Stimulated activated CD8-positive, alpha-beta memory T cell treated with anti-CD3 and anti-CD28 coated beads, Interleukin-12 subunit alpha, Interleukin-12 subunit beta, amount 100 ng/mL, for 4 hours (primary cell): ENCODE results near the gene ARHGAP30.
"Not testable (repeated sequence)": the region's sequence is repeated elsewhere in the genome, so short reads cannot be mapped to it uniquely, and the experiment has no call there.

ENCODE experiments used
- DNase-seq: peaks from one replicate; pipeline ENCODE4 v3.0.0-alpha.2; 2020; ENCODE audit warnings: low read depth

The ARHGAP30 gene

DNA sequence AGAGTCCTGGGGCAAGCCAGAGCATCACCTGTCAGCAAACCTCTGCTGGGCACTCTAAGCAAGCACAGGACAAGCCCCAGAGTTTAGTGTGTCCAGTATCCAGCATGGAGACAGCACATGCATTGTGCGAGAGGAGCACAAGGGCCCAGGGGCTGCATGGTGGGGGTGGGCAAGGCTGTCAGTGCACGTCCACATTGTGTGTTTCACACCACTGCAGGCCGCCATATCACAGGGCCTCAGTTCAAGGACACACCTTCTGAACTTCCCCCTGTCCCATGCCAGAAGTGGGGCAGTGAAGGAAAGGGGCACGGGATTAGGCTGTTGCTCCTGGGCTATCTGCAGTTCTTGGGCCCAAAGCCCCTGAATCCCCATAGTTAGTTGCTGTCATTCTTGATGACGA, 30.1 kb downstream of the ARHGAP30 start:
- no peak for DNase-seq

DNA sequence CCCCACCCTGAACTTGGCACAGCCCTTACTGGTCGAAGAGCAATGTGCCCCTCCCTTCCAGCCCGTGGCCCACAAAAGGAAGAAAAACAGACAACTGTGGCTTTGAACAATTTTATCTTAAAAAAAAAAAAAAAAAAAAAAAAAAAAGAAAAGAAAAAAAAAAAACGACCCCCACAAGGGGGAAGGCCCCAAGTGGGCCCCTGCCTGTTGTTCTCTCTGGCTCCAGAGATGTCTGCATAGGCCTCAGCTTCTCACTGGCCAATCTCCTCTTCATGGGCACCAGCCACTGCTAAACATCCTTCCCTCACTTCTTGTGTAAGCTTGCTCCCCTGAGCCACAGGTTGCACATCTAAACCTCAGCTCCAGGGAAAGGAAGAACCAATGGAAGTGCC, 30.5 kb downstream of the ARHGAP30 start:
- no peak for DNase-seq

DNA sequence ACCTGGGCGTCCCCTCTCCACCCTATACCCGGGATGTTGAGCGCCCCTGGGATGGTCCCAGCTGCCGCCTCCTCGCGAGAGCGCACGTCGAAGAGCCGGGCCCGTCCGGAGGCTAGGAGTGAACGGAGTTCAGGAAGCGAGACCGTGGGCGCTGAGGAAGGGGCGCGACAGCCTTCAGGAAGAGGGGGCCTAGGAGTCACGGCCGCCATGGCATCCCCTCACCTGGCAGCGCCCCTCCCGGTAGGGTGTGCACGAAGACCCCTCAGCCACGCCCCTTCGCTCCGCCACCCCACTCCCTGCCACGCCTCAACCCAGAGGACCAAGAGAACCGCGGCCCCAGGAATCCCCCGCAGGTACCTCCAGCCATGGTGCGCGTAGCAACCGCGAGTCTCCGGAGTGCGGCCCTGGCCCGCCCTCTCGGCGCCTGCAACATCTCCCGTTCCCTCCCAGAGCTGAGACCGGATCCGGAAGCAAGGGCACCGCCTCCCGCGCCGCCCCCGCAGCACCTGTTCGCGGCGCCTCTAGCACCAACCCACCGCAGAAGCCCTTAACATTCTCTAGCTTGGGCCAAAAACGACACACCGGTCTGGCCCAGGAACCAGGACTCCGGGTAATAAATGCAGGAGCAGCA, 31.1 kb downstream of the ARHGAP30 start, which contains the start of gene TSTD1:
Gene TSTD1, minus strand, starts transcription at position 442 of the 631 bp plus-strand sequence. Its CDS starts 75 bp downstream, at position 367.
- DNase-seq: peak; percentile 79

DNA sequence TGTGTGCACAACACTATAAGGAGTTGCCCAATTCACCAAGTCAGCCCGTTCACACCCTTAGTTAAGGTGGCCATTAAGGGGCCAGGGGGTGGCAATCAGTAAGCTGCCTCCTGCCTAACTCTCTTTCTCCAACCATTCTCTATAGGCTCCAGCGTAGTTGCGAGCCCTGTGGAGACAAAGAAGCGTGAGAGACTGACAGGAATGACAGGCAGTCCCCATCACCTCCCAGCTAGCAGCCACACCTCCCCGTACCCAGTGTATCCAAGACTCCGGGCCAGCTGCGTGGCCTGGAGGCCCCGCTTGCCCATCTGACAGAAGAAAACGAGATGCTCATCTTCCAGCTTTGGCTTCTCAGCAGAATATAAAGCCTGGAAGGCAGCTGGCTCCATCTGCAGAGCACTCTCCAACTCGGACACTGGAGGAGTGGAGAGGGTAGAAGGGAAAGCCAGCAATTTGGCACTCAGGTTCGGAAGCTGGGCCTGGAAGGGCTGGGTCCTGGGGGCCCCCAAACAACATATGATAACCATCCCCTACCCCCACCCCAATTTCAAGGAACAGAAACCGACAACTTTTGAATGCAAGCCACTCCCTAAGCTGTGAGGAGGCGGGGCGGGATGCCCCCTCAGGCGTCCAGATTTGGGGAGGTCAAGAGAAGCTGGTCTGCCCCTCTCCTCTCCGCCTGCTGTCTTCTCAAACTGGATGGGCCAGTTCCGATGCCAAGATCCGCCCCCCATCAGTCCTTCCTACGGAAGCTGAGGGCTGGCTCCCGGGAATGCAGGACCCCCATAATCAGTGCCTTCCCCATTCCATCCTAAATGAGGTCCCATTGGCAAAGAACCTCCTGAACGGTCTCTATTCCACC, 31.8 kb downstream of the ARHGAP30 start:
- DNase-seq: no peak

DNA sequence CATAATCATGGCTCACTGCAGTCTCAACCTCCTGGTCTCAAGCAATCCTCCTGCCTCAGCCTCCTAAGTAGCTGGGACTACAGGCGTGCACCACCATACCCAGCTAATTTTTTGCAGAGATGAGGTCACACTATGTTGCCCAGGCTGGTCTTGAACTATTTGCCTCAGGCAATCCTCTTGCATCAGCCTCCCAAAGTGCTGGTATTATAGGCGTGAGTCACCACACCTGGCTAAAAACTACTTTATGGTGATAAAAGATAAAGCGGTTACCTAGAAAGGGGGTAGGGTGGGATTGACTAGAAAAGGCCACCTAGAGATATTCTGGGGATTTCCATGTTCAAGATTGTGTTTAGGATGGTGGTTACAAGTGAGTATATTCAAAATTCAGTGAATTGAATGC, 35.9 kb downstream of the ARHGAP30 start:
- no peak for DNase-seq

DNA sequence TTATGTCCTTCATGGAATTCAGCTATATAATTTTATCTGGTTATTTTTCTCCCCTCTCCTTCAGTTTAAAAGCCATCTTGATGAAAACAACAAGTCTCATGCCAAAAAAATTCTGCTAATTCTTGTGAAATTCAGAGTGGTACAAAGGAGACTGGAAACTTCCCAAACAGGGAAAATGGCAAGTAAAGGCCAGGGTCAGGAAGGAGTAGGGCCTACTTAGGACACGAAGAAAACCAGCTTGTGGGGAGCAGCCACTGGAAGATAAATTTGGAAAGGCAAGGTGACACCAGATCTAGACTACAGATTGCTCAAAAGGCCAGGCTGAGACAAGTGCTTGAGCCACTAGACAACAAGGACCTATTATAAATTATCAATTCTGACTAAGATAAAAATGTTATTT, 37.3 kb downstream of the ARHGAP30 start:
- no peak for DNase-seq

DNA sequence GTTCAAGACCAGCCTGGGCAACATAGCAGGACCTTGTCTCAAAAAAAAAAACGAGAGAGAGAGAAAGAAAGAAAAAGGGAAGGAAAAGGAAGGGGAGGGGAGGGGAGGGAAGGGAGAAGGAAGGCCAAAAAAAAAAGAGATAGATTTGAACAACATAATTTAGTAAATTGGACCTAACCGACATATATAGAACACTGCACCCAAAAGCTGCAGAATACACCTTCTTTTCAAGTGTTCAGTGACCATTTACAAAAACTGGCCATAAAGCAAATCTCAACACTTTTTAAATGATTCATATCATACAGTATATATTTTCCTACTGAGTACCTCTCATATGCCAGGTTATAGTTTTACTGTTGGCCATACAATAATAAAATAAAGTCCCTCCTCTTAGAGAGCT, 37.8 kb downstream of the ARHGAP30 start:
- DNase-seq: no peak

DNA sequence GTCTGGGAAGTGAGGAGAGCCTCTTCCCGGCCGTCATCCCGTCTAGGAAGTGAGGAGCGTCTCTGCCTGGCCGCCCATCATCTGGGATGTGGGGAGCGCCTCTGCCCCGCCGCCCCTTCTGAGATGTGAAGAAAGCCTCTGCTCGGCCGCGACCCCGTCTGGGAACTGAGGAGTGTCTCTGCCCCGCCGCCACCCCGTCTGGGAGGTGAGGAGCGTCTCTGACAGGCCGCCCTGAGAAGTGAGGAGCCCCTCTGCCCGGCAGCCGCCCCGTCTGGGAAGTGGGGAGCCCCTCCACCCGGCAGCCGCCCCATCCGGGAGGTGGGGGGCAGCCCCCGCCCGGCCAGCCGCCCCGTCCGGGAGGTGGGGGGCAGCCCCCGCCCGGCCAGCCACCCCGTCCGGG, 40.2 kb downstream of the ARHGAP30 start:
- DNase-seq: not testable (repeated sequence)

DNA sequence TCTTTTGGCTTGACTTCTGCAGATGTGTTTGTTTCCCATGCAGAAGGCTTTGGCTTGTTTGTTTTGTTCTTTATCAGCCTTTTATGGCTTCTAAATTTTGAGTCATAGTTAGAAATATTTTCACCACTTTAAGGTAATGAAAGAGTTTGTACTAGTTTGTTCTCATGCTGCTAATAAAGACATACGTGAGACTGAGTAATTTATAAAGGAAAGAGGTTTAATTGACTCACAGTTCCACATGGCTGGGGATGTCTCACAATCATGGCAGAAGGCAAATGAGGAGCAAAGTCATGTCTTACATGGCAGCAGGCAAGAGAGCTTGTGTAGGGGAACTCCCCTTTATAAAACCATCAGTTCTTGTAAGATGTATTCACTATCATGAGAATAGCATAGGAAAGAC, 42.7 kb downstream of the ARHGAP30 start:
- not testable (repeated sequence) for DNase-seq

DNA sequence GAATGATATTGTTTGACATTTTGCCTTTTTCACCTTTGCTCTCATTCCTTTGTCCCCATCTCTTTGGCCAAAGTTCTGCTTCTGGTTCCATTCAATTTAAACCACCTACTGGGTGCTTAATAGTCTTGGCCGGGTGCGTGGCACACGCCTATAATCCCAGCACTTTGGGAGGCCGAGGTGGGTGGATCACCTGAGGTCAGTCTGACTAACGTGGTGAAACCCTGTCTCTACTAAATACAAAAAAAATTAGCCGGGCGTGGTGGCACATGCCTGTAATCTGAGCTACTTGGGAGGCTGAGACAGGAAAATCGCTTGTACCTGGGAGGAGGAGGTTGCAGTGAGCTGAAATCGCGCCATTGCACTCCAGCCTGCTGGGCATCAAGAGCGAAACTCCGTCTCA, 47.3 kb downstream of the ARHGAP30 start:
- not testable (repeated sequence) for DNase-seq

DNA sequence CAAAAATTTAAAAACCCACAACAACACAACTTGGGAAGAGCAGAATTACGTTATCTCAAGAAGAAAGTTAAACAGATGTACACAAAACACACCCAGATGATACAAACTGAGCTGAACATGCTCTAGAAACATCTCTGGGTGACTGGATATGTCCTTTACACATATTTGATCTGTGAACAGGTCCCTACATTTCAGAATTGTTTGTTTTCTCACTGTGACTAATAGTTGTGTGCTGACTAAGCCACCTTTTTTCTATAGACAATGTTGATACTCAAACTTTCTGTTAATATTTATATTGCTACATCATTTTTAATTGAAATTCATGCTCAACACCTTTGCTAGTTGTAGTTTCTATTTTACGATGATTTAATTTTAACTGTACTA, 47.7 kb downstream of the ARHGAP30 start:
- DNase-seq: no peak

DNA sequence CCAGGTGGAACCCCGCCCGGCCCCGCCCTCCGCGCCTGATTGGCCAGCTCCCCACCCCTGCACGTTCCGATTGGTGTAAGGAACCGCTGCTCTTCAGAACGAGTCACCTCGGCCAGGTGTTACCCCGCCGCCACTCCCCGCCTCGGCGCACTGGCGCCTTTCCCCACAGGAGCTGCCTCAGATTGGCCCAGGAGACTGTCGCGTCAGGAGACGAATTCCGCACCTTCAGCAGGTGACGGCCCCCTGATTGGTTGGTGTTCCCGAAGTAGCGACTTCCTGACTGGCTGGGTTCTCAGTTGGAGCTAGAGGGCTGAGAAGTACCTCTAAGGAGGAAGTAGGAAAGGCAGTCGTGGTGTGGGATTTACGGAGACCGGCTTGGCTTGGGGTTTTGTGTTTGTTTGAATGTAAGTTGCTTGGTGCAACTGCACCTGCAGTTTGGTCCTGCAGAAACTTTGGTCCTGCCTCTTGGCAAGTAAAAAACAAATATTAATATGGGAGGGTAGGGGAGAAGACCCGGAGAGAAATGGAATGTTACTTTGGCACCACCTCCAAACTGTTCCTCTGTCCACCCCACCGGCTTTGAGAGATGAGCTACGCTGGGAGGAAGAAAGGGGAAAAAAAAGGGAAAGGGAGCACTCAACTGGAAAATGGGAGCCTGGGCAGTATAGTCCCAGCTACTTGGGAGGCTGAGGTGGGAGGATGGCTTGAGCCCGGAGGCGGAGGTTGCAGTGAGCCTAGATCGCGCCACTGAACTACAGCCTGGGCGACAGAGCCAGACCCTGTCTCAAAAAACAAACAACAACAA, 48.3 kb downstream of the ARHGAP30 start:
- peak; percentile 80 for DNase-seq

DNA sequence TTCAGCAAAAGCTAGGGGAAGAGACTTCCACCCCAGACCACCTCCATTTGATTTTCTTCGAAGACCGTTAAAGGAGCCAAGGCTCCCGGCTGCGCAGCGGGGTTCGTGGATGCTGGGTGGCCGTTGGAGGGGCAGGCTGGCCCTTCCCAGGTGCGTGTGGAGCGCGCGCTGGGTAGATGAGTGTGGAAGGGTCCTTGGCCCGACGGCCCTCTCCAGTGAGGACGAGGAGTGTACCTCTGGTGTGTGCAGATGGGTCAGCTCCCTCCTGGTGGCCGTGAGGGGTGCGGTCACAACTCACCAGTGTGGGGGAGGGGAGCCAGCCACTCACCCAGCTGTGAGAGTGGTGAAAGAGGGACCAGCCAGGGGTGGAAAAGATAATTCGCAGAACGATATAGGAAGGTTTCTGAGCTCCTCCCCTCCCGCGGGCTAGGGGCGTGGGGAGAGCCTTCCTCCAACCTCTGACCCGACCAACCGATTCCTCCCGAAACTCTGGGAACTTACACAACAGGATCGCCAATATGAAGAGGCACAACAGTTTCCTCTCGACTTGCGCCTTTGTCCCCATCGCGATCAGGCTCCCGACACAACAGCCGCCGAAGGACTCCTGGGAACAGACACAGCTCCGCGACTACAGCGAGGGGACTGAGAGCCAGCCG, 49.1 kb downstream of the ARHGAP30 start, which contains the start of gene F11R:
Gene F11R, minus strand, starts transcription at position 644 of the 656 bp plus-strand sequence. Its CDS starts 79 bp downstream, at position 565.
- DNase-seq: no peak

DNA sequence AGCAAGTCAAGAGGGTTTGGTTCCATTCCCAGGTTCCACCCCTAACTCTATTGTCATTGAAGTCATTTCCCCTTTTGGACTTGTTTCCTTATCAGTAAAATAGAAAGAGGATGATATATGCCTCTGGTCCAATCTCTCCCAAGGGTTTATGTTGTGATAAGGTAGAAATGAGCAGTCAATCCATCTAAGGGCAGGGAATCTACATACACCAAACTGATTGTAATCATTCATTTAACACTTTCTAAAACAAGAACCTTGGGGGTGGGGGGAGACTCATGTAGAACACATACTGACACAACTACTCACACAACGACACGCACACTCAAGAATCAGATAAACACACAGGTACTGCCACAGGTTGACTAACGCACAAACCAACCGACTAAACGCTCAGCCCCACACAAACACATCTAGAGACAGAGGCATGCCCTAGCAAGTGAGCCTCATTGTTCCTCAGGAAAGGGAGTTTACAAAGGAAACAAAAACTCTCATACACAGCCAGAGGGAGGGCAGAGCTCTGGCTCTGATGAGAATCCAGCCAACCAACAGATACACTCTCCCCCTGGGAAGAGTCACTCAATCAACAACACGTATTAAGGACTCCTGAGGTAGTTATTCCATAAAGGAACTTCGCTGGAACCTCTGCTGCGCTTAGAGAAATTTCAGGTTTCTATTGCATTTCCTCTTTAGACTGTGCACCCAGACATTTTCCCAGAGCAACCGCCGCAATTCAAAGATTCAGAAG, 49.8 kb downstream of the ARHGAP30 start:
- no peak for DNase-seq

DNA sequence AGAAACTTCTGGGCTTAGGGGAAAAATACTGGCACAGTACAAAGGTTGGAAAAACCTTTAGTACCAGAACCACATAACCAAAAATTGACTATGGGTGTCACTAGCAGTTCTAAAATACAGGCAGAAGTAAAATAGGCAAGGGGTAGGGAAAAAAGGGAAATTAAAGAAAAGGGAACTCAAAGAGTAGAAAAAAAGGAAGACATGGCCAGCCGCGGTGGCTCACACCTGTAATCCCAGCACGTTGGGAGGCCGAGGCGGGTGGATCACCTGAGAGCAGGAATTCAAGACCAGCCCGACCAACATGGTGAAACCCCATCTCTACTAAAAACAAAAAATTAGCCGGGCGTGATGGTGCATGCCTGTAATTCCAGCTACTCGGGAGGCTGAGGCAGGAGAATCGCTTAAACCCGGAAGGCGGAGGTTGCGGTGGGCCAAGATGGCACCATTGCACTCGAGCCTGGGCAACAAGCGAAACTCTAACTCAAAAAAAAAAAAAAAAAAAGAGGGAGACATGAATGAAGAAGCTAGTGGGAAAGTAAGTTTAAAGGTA, 50.5 kb downstream of the ARHGAP30 start:
- DNase-seq: not testable (repeated sequence)

DNA sequence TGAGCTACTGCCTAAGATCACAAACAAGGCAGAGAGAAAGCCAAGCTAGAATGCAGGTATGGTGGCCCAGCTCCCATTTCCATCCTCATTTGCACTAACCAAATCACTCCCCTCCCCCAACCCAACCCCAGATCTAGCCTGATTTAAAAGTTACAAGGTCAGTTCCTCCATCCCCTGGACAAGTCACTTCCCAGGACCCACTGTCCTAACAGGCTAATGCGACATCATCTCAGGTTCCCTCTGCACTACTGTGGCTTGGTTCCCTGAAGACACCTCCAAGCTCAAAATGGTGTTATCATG, 51.1 kb downstream of the ARHGAP30 start:
- no peak for DNase-seq

DNA sequence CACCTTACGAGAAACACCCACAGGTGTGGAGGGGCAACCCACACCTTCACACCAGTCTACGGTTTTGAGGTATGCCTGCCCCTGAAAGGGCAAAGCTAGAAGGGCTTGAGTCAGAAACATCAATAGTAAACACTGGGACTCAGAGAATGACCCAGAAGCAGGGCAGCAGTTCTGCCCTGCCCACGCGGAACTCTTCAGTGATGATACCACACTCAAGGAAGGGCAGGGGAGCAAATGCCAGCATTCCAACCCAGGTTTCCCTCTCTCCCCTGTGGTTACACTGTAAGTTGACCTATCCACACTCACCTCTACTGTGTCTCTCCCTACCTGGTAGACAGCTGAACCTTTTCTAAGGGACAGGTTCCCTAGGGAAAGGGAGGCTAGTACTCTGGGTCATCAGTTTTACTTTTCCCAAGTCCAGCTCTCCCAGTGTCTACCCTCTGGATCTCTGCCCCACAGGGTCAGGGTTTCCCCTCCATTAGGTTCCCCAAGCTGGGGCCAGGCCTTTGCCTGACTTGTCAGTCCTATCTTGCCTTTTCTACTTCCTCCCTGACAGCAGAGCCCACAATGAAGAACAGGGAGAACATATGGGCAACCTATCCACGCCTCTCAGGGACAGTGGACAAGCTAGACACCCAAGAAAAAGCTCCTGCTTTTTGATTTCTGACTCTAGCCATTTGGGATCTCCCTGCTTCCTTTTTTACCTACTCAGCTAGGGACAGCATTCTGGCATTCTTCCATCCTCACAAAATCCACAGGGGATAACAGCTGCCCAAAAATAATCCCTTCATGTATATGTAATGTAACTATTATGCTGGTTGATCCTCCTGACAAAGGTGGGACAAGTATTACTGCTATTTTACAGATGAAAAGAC, 51.7 kb downstream of the ARHGAP30 start:
- DNase-seq: no peak

DNA sequence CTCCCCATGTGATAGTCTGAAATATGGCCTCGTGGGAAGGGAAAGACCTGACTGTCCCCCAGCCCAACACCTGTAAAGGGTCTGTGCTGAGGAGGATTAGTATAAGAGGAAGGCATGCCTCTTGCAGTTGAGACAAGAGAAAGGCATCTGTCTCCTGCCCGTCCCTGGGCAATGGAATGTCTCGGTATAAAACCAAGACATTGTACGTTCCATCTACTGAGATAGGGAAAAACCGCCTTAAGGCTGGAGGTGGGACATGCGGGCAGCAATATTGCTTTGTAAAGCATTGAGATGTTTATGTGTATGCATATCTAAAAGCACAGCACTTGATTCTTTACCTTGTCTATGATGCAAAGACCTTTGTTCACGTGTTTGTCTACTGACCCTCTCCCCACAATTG, 52.5 kb downstream of the ARHGAP30 start:
- not testable (repeated sequence) for DNase-seq

DNA sequence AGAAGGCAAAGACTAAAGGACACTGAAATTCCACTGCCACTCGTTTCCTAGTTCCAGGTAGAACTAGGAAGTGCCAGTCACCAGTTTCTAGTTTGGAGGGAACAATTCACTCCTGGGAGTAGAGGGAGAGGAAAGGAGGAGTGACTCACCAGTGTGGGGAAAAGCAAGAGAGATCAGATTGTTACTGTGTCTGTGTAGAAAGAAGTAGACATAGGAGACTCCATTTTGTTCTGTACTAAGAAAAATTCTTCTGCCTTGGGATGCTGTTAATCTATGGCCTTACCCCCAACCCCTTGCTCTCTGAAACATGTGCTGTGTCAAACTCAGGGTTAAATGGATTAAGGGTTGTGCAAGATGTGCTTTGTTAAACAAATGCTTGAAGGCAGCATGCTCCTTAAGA, 53.0 kb downstream of the ARHGAP30 start:
- DNase-seq: not testable (repeated sequence)
